Frontal cortex (tissue), 4 donors: ENCODE measurements around the gene KLF1. TPM values are rescaled to one million over a fixed set of nuclear protein-coding genes. Genes with fewer than 3 reads are reported as not detected.
"Not testable (repeated sequence)": the region's sequence is repeated elsewhere in the genome, so short reads cannot be mapped to it uniquely, and the experiment has no call there.

Experiments used
- DNase-seq, 2 donors: peaks; one replicate each; pipeline ENCODE4 v3.0.0; 2012; ENCODE audit warnings: low spot score in 2 of 2
- FAIRE-seq: peaks from 2 replicates; lab custom pipeline; 2012; peaks lifted over from hg19 to GRCh38; lab: Jason Lieb, UNC
- total RNA-seq: library from RNA; depleted of rRNA; stranded (reverse); fragments of >200 nt; gene quantifications from one replicate; pipeline ENCODE4 v1.2.3, GENCODE V29; 2014
- donor health status: control.
- donor health status: control.
- donor health status: control.

KLF1 gene
- total RNA-seq, 1 donor from 2014 or later, result 0.41 TPM

DNA sequence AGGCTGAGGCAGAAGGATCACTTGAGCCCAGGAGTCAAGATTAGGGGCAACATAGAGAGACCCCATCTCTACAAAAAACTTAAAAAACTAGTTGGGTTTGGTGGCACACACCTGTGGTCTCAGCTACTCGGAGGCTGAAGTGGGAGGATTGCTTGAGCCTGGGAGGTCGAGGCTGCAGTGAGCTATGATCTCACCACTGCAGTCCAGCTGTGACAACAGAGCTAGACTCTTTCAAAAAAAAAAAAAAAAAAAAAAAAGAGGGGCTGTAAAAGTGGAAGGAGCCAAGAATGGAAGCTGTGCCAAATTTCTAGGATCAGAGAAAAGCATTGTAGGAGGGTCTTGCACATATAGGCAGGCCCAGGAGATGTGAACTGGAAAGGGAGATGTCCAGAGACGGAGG is 15.3 kb downstream of the KLF1 start:
- FAIRE-seq (no peak), DNase-seq (no peak)

- FAIRE-seq, result no peak
- no peak for DNase-seq
Observed at GRCh38 chr19:12868540-12869112, 18.4 kb downstream of the KLF1 start.

- no peak for FAIRE-seq
- DNase-seq, result peak in 1 of 2 donors; percentile 77
Observed at GRCh38 chr19:12867120-12868099, 19.6 kb downstream of the KLF1 start.

DNA sequence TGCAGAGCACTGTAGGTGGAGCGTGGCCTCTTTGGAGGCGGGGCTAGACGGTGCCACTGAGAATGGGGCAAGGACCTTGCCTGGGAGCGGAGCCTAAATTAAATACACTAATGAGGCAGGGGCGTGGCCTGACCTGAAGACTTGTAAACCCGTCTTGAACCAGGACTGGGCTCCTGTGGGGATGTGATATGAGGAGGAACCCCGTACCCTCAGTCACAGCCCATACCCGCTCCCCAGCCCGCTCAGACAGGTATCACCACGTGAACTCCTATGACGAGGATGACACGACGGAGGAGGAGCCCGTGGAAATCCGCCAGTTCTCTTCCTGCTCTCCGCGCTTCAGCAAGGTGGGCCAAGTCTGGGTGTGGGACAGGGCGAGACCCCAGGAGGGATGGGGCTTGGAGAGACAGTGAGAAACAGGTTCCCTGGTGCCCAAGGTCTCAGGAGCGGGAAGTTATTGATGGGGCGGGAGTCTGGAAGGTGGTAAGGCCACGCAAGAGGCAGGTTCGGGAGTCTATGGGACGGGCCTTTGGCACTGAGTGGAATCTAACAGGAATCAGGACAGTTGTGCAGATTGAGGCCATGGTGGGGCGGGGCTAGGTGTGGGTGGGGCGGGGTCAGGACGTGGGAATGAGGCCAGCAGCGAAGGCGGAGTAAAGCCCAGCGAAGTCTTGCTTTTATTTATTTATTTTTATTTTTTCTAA is 20.4 kb downstream of the KLF1 start:
- DNase-seq, result no peak
- FAIRE-seq, result no peak

GRCh38 chr19:12865746-12866415 is 21.1 kb downstream of the KLF1 start:
- FAIRE-seq, result no peak
- DNase-seq, result no peak

- DNase-seq (no peak), FAIRE-seq (no peak)
Observed at GRCh38 chr19:12864721-12865715, 22.0 kb downstream of the KLF1 start.

DNA sequence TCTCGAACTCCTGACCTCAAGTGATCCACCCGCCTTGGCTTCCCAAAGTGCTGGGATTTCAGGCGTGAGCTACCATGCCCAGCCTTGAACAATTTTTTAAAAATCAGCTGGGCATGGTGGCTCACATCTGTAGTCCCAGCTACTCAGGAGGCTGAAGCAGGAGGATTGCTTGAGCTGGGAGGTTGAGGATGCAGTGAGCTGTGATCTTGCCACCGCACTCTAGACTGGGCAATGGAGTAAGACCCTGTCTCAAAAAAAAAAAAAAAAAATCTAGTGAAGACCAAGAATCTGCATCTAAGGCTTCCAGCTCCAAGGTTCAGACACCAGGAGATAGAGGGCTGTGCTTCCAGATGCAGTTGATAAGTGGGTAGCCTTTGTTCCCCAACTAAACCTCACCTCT is 22.9 kb downstream of the KLF1 start:
- DNase-seq (no peak), FAIRE-seq (no peak)

GRCh38 chr19:12859546-12859945 is 27.5 kb downstream of the KLF1 start:
- FAIRE-seq (no peak), DNase-seq (no peak)

DNA sequence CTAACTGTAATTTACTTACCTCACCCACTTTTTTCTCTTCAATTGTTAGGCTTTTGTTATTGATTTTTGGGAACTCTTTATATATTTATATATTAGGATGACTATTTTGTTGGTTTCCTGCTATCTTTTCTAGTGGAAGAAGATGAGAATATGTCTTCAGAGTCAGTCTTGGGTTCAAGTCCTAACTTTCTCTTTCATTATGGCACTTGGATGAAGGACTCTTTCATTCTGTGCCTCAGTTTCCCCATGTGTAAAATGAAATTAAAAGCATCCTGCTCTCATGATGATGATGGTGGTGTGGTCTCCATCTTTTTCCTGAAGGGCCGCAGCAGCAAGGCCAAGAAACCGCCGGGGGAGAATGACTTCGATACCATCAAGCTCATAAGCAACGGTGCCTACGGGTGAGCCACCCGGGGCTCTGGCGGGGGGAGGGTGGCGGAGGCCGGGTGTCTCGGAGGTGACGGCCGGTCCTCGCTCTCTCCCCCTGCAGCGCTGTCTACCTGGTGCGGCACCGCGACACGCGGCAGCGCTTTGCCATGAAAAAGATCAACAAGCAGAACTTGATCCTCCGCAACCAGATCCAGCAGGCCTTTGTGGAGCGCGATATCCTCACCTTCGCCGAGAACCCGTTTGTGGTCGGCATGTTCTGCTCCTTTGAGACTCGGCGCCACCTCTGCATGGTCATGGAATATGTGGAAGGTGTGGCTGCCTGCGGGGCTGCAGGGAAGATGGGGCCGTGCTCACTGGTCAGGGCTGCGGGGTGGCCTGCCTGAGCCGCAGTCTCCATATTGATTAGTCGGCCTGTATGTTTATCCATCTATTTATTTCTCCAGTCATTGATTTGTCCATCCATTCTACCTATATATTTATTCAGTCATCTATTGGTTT is 28.7 kb downstream of the KLF1 start:
- DNase-seq, result no peak

GRCh38 chr19:12856653-12857052 is 30.3 kb downstream of the KLF1 start:
- DNase-seq (no peak), FAIRE-seq (no peak)

More for the DNA sequence above, 28.7 kb downstream of the KLF1 start:
- FAIRE-seq, result no peak

DNA sequence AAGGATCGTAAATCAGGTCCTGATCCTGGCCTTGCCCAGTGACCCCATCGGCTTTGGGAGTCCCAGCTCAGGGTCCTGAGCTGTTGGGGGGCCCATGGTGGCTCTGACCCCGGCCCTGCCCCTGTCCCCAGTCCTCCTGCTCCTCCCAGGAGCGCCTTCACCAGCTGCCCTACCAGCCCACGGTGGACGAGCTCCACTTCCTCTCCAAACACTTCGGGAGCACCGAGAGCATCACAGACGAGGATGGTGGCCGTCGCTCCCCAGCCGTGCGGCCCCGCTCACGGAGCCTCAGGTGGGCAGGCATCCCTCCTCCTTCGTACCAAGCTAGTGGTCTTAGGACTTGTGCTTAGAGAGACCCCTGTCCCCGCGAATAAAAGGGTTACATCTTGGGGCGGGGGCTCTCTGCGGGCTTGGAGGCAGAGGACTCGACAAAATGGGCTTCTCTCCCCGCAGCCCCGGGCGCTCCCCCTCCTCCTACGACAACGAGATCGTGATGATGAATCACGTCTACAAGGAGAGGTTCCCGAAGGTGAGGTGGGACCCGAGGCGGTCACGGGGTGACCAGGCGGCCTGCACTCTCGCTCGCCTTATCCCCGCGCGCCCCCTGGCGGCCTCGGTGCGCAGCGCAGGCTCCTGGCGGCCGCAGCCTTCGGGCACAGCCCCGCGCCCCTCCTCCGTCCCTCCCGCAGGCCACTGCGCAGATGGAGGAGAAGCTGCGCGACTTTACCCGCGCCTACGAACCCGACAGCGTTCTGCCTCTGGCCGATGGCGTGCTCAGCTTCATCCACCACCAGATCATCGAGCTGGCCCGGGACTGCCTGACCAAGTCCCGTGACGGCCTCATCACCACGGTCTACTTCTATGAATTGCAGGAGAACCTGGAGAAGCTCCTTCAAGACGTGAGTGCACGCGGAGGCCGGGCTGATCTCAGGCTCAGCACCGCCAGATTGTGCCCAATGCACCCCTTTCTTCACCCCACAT is 39.6 kb downstream of the KLF1 start:
- FAIRE-seq (no peak), DNase-seq (peak; percentile 85 to 95)

DNA sequence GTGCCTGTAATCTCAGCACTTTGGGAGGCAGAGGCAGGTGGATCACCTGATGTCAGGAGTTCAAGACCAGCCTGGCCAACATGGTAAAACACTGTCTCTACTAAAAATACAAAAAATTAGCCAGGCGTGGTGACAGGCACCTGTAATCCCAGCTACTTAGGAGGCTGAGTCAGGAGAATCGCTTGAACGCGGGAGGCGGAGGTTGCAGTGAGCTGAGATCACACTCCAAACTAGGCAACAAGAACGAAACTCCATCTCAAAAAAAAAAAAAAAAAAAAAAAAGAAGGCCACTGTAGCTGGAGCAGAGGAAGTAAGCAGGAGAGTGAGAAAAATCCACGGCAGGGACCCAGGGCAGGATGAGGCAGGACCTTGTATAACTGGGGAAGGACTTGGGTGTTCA is 40.4 kb downstream of the KLF1 start:
- FAIRE-seq, DNase-seq: not testable (repeated sequence)

DNA sequence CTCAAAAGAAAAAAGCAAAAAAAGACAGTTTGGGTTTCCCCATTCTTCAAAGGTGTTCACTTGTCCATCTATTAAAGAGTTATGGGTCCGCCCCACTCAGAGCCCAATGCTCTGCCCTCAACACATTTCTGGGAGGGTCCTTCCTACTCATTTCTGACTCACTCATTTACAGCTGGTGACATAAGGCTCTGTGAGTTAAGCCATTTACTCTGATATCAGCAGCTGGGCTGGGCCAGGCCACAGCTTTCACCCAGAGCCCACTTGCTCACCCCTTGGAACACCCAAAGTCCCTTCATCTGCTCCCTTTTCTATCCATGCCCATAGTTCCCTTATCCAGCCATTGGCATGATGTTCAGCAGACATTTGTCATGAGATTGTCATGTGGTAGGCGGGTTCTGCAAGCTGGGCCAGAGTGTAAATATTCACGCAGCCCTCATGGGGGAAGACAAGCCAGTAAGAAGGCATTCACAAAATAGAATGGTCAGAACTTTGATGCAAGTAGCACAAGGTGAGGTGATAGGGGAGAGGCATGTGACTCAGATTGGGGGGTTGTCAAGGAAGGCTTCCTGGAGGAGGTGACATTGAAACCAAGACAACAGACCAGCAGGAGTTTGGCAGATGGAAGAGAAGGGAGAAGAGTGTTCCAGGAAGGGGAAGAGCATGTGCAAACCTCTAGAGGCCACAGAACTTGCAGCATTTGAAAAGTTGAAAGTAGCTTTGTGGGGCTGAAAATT is 42.8 kb downstream of the KLF1 start:
- DNase-seq (no peak), FAIRE-seq (no peak)

- DNase-seq, result no peak
- FAIRE-seq, result no peak
Observed at GRCh38 chr19:12843328-12843727, 43.7 kb downstream of the KLF1 start.

DNA sequence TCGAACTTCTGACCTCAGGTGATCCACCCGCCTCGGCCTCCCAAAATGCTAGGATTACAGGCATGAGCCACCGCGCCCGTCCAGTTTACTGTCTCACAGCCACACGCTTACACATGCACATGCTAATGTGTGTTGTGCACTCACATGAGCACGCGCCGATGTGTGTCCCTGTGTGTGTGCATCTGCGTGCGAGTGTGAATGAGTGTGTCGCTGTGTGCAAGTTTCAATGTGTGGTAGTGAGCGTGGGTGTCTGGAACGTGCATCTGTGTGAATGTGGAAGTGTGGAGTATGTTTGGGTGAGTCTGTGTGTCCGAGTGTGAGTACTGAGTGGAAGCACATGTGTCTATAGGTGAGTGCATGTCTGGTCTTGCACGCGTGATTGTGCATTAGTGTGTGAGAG is 44.5 kb downstream of the KLF1 start:
- no peak for FAIRE-seq
- no peak for DNase-seq

DNA sequence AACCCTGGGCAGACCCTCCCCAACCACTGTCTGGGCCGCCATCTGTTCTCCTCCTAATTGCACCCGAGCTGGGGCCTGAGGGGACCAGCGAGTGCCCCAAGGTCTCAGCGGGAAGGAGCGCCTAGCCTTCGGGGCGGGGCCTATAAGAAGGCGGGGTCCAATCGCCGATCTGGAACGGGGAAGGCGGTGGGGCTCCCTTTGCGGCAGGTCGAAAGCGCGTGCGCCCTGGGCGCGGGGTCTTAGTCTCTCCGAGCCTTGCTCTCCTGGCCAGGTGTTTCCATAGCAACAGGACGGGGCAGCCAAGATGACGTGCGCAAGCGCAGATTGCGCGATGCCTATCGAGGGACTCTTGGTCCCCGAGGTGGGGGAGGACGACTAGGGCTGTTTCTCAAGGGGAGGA is 45.9 kb downstream of the KLF1 start:
- no peak for FAIRE-seq
- DNase-seq, result no peak
